ENCODE measurements around the gene RAB24. TPM values are rescaled to one million over a fixed set of nuclear protein-coding genes. Genes with fewer than 3 reads are reported as not detected.
"Not testable (repeated sequence)": the region's sequence is repeated elsewhere in the genome, so short reads cannot be mapped to it uniquely, and the experiment has no call there.

The RAB24 gene
- polyA plus RNA-seq, 1 donor (not counting 4 experiments of a cell fraction or from before 2014, with no cell fraction given): 22.4 TPM

DNA sequence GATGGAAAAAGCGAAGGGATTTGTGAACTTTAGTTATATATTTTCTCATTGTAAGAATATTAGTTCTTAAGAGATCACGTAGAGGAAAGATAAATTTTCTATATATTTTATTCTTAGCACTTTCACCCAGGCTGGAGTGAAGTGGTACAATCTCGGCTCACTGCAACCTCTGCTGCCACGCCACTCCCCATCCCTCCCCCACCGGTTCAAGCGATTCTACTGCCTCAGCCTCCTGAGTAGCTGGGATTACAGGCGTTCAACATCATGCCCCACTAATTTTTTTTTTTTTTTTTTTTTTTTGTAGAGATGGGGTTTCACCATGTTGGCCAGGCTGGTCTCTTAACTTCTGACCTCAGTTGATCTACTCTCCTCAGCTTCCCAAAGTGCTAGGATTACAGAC lies 42.6 kb downstream of the RAB24 start:
- Histone ChIP-seq H2AFZ (ENCODE audit: control insufficient read depth, low read length) (no peak overlapping the region), H3K27ac (ENCODE audit: control insufficient read depth, insufficient read depth, low read length) (no peak overlapping the region), H3K9me3 (ENCODE audit: control insufficient read depth, low read depth, low read length) (no peaks in the 10 kb centered on the region), H3K36me3 (ENCODE audit: control insufficient read depth in 2 of 2, extremely low read depth in 1 of 2, insufficient read depth in 2 of 2, low read length in 2 of 2) (peaks cover 8 to 23% of the 10 kb centered on the region in 2 experiments), H3K27me3 (ENCODE audit: control insufficient read depth, extremely low read depth, insufficient read depth, low read length) (no peaks in the 10 kb centered on the region), H3K4me3 (ENCODE audit: control insufficient read depth in 2 of 3, extremely low read depth in 1 of 3, insufficient read depth in 2 of 3, low read depth in 1 of 3, low read length in 3 of 3) (no peak overlapping the region), H4K20me1 (ENCODE audit: control insufficient read depth, extremely low read depth, insufficient read depth, low read length) (no peaks in the 10 kb centered on the region), H3K4me2 (ENCODE audit: control insufficient read depth, extremely low read depth, insufficient read depth, low read depth, low read length) (no peak overlapping the region), H3K4me1 (ENCODE audit: control insufficient read depth, extremely low read depth, insufficient read depth, low read length) (peaks cover 2% of the 10 kb centered on the region), H3K9ac (ENCODE audit: control insufficient read depth, extremely low read depth, insufficient read depth, low read length) (no peak overlapping the region), H3K79me2 (ENCODE audit: control insufficient read depth, insufficient read depth, low read length) (no peaks in the 10 kb centered on the region), H3K9me1 (ENCODE audit: control insufficient read depth, extremely low read depth, insufficient read depth, low read length) (no peaks in the 10 kb centered on the region)
- no peak for FAIRE-seq
- dilution Hi-C loops (cut with MboI; ENCODE audit: extremely low pct_ligation_motif_present, low sequenced_read_pairs): no loop called here
- TF ChIP-seq, protein P1, sequence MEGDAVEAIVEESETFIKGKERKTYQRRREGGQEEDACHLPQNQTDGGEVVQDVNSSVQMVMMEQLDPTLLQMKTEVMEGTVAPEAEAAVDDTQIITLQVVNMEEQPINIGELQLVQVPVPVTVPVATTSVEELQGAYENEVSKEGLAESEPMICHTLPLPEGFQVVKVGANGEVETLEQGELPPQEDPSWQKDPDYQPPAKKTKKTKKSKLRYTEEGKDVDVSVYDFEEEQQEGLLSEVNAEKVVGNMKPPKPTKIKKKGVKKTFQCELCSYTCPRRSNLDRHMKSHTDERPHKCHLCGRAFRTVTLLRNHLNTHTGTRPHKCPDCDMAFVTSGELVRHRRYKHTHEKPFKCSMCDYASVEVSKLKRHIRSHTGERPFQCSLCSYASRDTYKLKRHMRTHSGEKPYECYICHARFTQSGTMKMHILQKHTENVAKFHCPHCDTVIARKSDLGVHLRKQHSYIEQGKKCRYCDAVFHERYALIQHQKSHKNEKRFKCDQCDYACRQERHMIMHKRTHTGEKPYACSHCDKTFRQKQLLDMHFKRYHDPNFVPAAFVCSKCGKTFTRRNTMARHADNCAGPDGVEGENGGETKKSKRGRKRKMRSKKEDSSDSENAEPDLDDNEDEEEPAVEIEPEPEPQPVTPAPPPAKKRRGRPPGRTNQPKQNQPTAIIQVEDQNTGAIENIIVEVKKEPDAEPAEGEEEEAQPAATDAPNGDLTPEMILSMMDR (optimal IDR thresholded peaks at IDR 0.05 in 1 of 3, IDR thresholded peaks at IDR 0.05 in 1 of 3, conservative IDR thresholded peaks at IDR 0.05 in 1 of 3; ENCODE audit: extremely low read depth in 1 of 3, insufficient read depth in 2 of 3, low read length in 3 of 3): no peak
- TF ChIP-seq EZH2 (IDR thresholded peaks at IDR 0.05; ENCODE audit: low read length): no peak
- no peak for DNase-seq (ENCODE audit: low read depth, low spot score)

DNA sequence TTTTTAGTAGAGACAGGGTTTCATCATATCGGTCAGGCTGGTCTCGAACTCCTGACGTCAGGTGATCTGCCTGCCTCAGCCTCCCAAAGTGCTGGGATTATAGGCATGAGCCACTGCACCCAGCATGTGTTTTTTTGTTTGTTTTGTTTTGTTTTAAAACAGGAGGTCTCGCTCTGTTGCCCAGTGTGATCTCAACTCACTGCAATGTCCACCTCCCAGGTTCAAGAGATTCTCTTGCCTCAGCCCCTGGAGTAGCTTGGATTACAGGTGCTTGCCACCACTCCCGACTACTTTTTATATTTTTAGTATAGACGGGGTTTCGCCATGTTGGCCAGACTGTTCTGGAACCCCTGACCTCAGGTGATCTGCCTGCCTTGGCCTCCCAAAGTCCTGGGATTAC lies 44.8 kb downstream of the RAB24 start:
- DNase-seq (ENCODE audit: low read depth, low spot score); H4K20me1 ChIP-seq (ENCODE audit: control insufficient read depth, extremely low read depth, insufficient read depth, low read length); FAIRE-seq: not testable (repeated sequence)

DNA sequence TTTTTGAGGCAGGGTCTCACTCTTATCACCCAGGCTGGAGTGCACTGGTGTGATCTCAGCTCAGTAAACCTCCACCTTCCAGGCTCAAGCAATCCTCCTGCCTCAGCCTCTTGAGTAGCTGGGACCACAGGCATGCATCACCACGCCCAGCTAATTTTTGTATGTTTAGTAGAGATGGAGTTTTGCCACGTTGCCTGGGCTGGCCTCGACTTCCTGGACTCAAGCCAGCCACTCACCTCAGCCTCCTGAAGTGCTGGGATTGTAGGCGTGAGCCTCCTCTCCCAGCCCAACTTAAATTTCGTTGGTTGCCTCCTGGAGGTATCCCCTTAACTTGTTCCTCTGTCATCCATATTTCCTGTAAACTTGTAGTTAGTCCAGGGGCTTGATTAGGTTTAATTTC lies 47.2 kb downstream of the RAB24 start:
- TF ChIP-seq, protein P1 (optimal IDR thresholded peaks at IDR 0.05 in 1 of 3, IDR thresholded peaks at IDR 0.05 in 1 of 3, conservative IDR thresholded peaks at IDR 0.05 in 1 of 3; ENCODE audit: extremely low read depth in 1 of 3, insufficient read depth in 2 of 3, low read length in 3 of 3): no peak
- TF ChIP-seq EZH2 (IDR thresholded peaks at IDR 0.05; ENCODE audit: low read length): no peak
- Histone ChIP-seq H3K27me3 (ENCODE audit: control insufficient read depth, extremely low read depth, insufficient read depth, low read length) (no peaks in the 10 kb centered on the region), H2AFZ (ENCODE audit: control insufficient read depth, low read length) (no peak overlapping the region), H3K9ac (ENCODE audit: control insufficient read depth, extremely low read depth, insufficient read depth, low read length) (no peak overlapping the region), H3K36me3 (ENCODE audit: control insufficient read depth in 2 of 2, extremely low read depth in 1 of 2, insufficient read depth in 2 of 2, low read length in 2 of 2) (peaks cover 11 to 29% of the 10 kb centered on the region in 2 experiments), H3K4me3 (ENCODE audit: control insufficient read depth in 2 of 3, extremely low read depth in 1 of 3, insufficient read depth in 2 of 3, low read depth in 1 of 3, low read length in 3 of 3) (no peak overlapping the region), H3K4me2 (ENCODE audit: control insufficient read depth, extremely low read depth, insufficient read depth, low read depth, low read length) (no peak overlapping the region), H3K4me1 (ENCODE audit: control insufficient read depth, extremely low read depth, insufficient read depth, low read length) (peaks cover 3% of the 10 kb centered on the region), H3K27ac (ENCODE audit: control insufficient read depth, insufficient read depth, low read length) (no peak overlapping the region), H3K9me1 (ENCODE audit: control insufficient read depth, extremely low read depth, insufficient read depth, low read length) (no peaks in the 10 kb centered on the region), H3K79me2 (ENCODE audit: control insufficient read depth, insufficient read depth, low read length) (no peaks in the 10 kb centered on the region), H3K9me3 (ENCODE audit: control insufficient read depth, low read depth, low read length) (no peaks in the 10 kb centered on the region), H4K20me1 (ENCODE audit: control insufficient read depth, extremely low read depth, insufficient read depth, low read length) (no peaks in the 10 kb centered on the region)
- peak; percentile 34 for FAIRE-seq
- dilution Hi-C loops (cut with MboI; ENCODE audit: extremely low pct_ligation_motif_present, low sequenced_read_pairs): no loop called here
- no peak for DNase-seq (ENCODE audit: low read depth, low spot score)

More for the DNA sequence above, 44.8 kb downstream of the RAB24 start:
- H3K27me3 ChIP-seq (ENCODE audit: control insufficient read depth, extremely low read depth, insufficient read depth, low read length); H2AFZ ChIP-seq (ENCODE audit: control insufficient read depth, low read length); H3K9me1 ChIP-seq (ENCODE audit: control insufficient read depth, extremely low read depth, insufficient read depth, low read length); dilution Hi-C loops (cut with MboI; ENCODE audit: extremely low pct_ligation_motif_present, low sequenced_read_pairs); H3K4me2 ChIP-seq (ENCODE audit: control insufficient read depth, extremely low read depth, insufficient read depth, low read depth, low read length); H3K9me3 ChIP-seq (ENCODE audit: control insufficient read depth, low read depth, low read length); H3K4me3 ChIP-seq (ENCODE audit: control insufficient read depth in 2 of 3, extremely low read depth in 1 of 3, insufficient read depth in 2 of 3, low read depth in 1 of 3, low read length in 3 of 3); H3K79me2 ChIP-seq (ENCODE audit: control insufficient read depth, insufficient read depth, low read length); H3K9ac ChIP-seq (ENCODE audit: control insufficient read depth, extremely low read depth, insufficient read depth, low read length); H3K27ac ChIP-seq (ENCODE audit: control insufficient read depth, insufficient read depth, low read length); H3K4me1 ChIP-seq (ENCODE audit: control insufficient read depth, extremely low read depth, insufficient read depth, low read length): not testable (repeated sequence)
- peaks cover 6 to 22% of the 10 kb centered on the region in 2 experiments for H3K36me3 ChIP-seq (ENCODE audit: control insufficient read depth in 2 of 2, extremely low read depth in 1 of 2, insufficient read depth in 2 of 2, low read length in 2 of 2)
